H9 (cell line): ENCODE data around the gene TAP2. TPM values are rescaled to one million over a fixed set of nuclear protein-coding genes. Genes with fewer than 3 reads are reported as not detected.

ENCODE experiments used
- DNase-seq: peaks from one replicate; pipeline ENCODE4 v3.0.0-alpha.2; 2017
- H2AFZ ChIP-seq: one replicate; pipeline ENCODE4 v1.6.1; 2013; ENCODE audit warnings: mild to moderate bottlenecking, low read length, control low read depth, moderate library complexity
- H2AK5ac ChIP-seq: 2 replicates; pipeline ENCODE4 v1.6.1; 2013; ENCODE audit warnings: low read length, control low read depth, mixed read lengths; ENCODE audit not compliant: insufficient read length
- H2BK120ac ChIP-seq: one replicate; pipeline ENCODE4 v1.6.1; 2013; ENCODE audit warnings: low read depth, mild to moderate bottlenecking, low read length, control low read depth, inconsistent platforms; ENCODE audit not compliant: poor library complexity, severe bottlenecking
- H2BK12ac ChIP-seq: 2 replicates; pipeline ENCODE4 v1.6.1; 2013; ENCODE audit warnings: low read length, control low read depth, mixed read lengths, low read depth; ENCODE audit not compliant: insufficient read length
- H2BK15ac ChIP-seq: 2 replicates; pipeline ENCODE4 v1.6.1; 2013; ENCODE audit warnings: low read depth, low read length, control low read depth
- H2BK20ac ChIP-seq: one replicate; pipeline ENCODE4 v1.6.1; 2013; ENCODE audit warnings: low read depth, mild to moderate bottlenecking, low read length, control low read depth, inconsistent platforms; ENCODE audit not compliant: poor library complexity, severe bottlenecking
- H2BK5ac ChIP-seq: 2 replicates; pipeline ENCODE4 v1.6.1; 2013; ENCODE audit warnings: low read length, control low read depth, mixed read lengths; ENCODE audit not compliant: insufficient read length
- H3K14ac ChIP-seq: 2 replicates; pipeline ENCODE4 v1.6.1; 2013; ENCODE audit warnings: low read length, control low read depth; ENCODE audit not compliant: insufficient read depth
- H3K18ac ChIP-seq: 2 replicates; pipeline ENCODE4 v1.6.1; 2013; ENCODE audit warnings: low read depth, mild to moderate bottlenecking, mixed read lengths, low read length, control low read depth; ENCODE audit not compliant: insufficient read length
- H3K23ac ChIP-seq: 2 replicates; pipeline ENCODE4 v1.6.1; 2013; ENCODE audit warnings: low read length, control low read depth, mixed read lengths, low read depth; ENCODE audit not compliant: insufficient read length
- H3K23me2 ChIP-seq: 2 replicates; pipeline ENCODE4 v1.6.1; 2013; ENCODE audit warnings: low read depth, mild to moderate bottlenecking, mixed read lengths, low read length, control low read depth; ENCODE audit not compliant: insufficient read length, poor library complexity, severe bottlenecking
- H3K27ac ChIP-seq: 2 replicates; pipeline ENCODE4 v1.5.1; 2013; ENCODE audit warnings: low read length, control low read depth, mixed read lengths, low read depth; ENCODE audit not compliant: insufficient read length
- H3K27me3 ChIP-seq: 2 replicates; pipeline ENCODE4 v1.6.1; 2013; ENCODE audit warnings: low read length, control low read depth, inconsistent platforms; ENCODE audit not compliant: insufficient read depth
- H3K4ac ChIP-seq: 2 replicates; pipeline ENCODE4 v1.6.1; 2013; ENCODE audit warnings: low read depth, mild to moderate bottlenecking, control low read depth, inconsistent platforms, low read length, moderate library complexity
- H3K4me1 ChIP-seq: 2 replicates; pipeline ENCODE4 v1.6.1; 2013; ENCODE audit warnings: low read length, control low read depth, inconsistent platforms; ENCODE audit not compliant: insufficient read depth
- H3K4me2 ChIP-seq: 2 replicates; pipeline ENCODE4 v1.6.1; 2013; ENCODE audit warnings: low read length, control low read depth, mixed read lengths; ENCODE audit not compliant: insufficient read length, insufficient read depth
- H3K56ac ChIP-seq: 2 replicates; pipeline ENCODE4 v1.6.1; 2013; ENCODE audit warnings: low read depth, mild to moderate bottlenecking, mixed read lengths, low read length, control low read depth; ENCODE audit not compliant: insufficient read length
- H3K79me1 ChIP-seq: 2 replicates; pipeline ENCODE4 v1.6.1; 2013; ENCODE audit warnings: low read depth, mild to moderate bottlenecking, moderate library complexity, low read length, control low read depth, inconsistent platforms; ENCODE audit not compliant: insufficient read depth, poor library complexity, severe bottlenecking
- H3K79me2 ChIP-seq: 2 replicates; pipeline ENCODE4 v1.6.1; 2013; ENCODE audit warnings: low read length, control low read depth, inconsistent platforms; ENCODE audit not compliant: insufficient read depth
- H3K9ac ChIP-seq: 2 replicates; pipeline ENCODE4 v1.6.1; 2013; ENCODE audit warnings: low read length, control low read depth, mixed read lengths; ENCODE audit not compliant: insufficient read length; ENCODE audit errors: extremely low read depth
- H3K9me3 ChIP-seq: one replicate; pipeline ENCODE4 v1.6.1; 2013; ENCODE audit warnings: low read depth, low read length, inconsistent platforms; ENCODE audit not compliant: control insufficient read depth
- H3T11ph ChIP-seq: one replicate; pipeline ENCODE4 v1.6.1; 2013; ENCODE audit warnings: mild to moderate bottlenecking, low read length, control low read depth, inconsistent platforms
- H4K20me1 ChIP-seq: one replicate; pipeline ENCODE4 v1.6.1; 2013; ENCODE audit not compliant: control insufficient read depth, insufficient read length, insufficient read depth
- H4K5ac ChIP-seq: 2 replicates; pipeline ENCODE4 v1.6.1; 2013; ENCODE audit warnings: low read depth, mild to moderate bottlenecking, mixed read lengths, low read length, control low read depth; ENCODE audit not compliant: insufficient read length
- H4K8ac ChIP-seq: replicated peaks from 2 replicates; pipeline ENCODE4 v1.6.1; 2013; ENCODE audit warnings: low read length, control low read depth, mixed read lengths, low read depth; ENCODE audit not compliant: insufficient read length
- H4K91ac ChIP-seq: 2 replicates; pipeline ENCODE4 v1.6.1; 2013; ENCODE audit warnings: low read depth, mild to moderate bottlenecking, moderate library complexity, mixed read lengths, low read length, control low read depth; ENCODE audit not compliant: insufficient read length
- H3K27ac Mint-ChIP-seq, 3 experiments: 2 replicates in 2 of 3; 3 replicates in 1 of 3; pipeline ENCODE4 v1.8.0; 2020 to 2021; ENCODE audit warnings: mixed read lengths in 3 of 3, mild to moderate bottlenecking in 1 of 3, moderate library complexity in 1 of 3
- H3K27me3 Mint-ChIP-seq: 2 replicates; pipeline ENCODE4 v1.8.0; 2021; ENCODE audit warnings: low read depth, mild to moderate bottlenecking, moderate library complexity, mixed read lengths
- H3K36me3 Mint-ChIP-seq, 3 experiments: 2 replicates in 2 of 3; 3 replicates in 1 of 3; pipeline ENCODE4 v1.8.0; 2020 to 2021; ENCODE audit warnings: low read depth in 3 of 3, mixed read lengths in 3 of 3; ENCODE audit not compliant: insufficient read depth in 1 of 3
- H3K4me1 Mint-ChIP-seq, 2 experiments: 2 replicates each; pipeline ENCODE4 v1.8.0; 2020; ENCODE audit warnings: mixed read lengths in 2 of 2
- H3K4me3 Mint-ChIP-seq, 2 experiments: 2 replicates in 1 of 2; 3 replicates in 1 of 2; pipeline ENCODE4 v1.8.0; 2020 to 2021; ENCODE audit warnings: mild to moderate bottlenecking in 2 of 2, mixed read lengths in 2 of 2, moderate library complexity in 1 of 2
- H3K9me3 Mint-ChIP-seq, 2 experiments: 2 replicates in 1 of 2; 3 replicates in 1 of 2; pipeline ENCODE4 v1.8.0; 2020; ENCODE audit warnings: mild to moderate bottlenecking in 2 of 2, mixed read lengths in 2 of 2, moderate library complexity in 1 of 2
- WGBS: extraction: QIAGEN DNeasy Blood & Tissue Kit; methylation state at CpG from one replicate; pipeline ENCODE4 v1.1.7; 2013; ENCODE audit warnings: missing lambda C conversion rate, low lambda C conversion rate, mixed read lengths; ENCODE audit not compliant: insufficient read length; ENCODE audit errors: extremely low coverage; 5-methylcytosine and 5-hydroxymethylcytosine counted together
- total RNA-seq: library from RNA; stranded (reverse); gene quantifications from 2 replicates; pipeline ENCODE4 v1.2.1, GENCODE V29; 2021
- TF ChIP-seq, protein P1 (sequence below): fragments of 200-600 bp; sonication (generic); conservative IDR thresholded peaks from 3 replicates; pipeline ENCODE4 v1.8.0; 2021; ENCODE audit warnings: antibody characterized with exemption, mild to moderate bottlenecking

Gene TAP2
- total RNA-seq, 1 experiment from 2014 or later = 16.3 TPM

DNA sequence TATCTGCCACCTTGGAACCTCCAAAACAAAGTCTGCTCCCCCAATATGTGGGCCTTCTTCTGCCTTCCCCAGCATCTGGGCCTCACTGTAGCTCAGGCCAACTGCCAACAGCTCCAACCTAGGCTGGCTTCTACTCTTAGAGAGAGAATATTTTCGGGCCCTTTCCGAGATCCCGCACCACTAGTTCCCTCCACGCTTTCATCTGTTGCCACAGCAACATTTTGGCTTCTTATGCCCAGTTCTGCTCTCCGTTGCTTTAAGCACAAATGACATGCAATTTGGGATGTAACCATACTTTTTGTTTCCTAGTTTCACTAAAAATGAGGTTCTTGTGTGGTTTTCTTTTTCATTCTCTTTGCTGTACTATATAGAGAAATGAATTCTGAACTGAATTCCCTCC lies 49.1 kb upstream of the TAP2 start:
- H2BK120ac ChIP-seq = no peak overlapping the region
- no peaks in the 10 kb centered on the region for H3K79me1 ChIP-seq
- DNase-seq = no peak
- no peaks in the 10 kb centered on the region for H3K36me3 Mint-ChIP-seq
- H3K27ac ChIP-seq = no peak overlapping the region
- H3K23me2 ChIP-seq = no peaks in the 10 kb centered on the region
- H3K4ac ChIP-seq = no peak overlapping the region
- H2AK5ac ChIP-seq = no peak overlapping the region
- H3K4me1 Mint-ChIP-seq = peaks cover 0 to 2% of the 10 kb centered on the region in 2 experiments; a peak in 1 of 4 replicates
- H4K5ac ChIP-seq = no peak overlapping the region
- H3K18ac ChIP-seq = no peak overlapping the region
- no peak overlapping the region for H2BK12ac ChIP-seq
- H3K79me2 ChIP-seq = no peaks in the 10 kb centered on the region
- no peak overlapping the region for H3T11ph ChIP-seq
- no peak overlapping the region for H4K8ac ChIP-seq
- H3K27me3 ChIP-seq = no peaks in the 10 kb centered on the region
- H3K56ac ChIP-seq = no peak overlapping the region
- no peaks in the 10 kb centered on the region for H3K9me3 ChIP-seq
- H3K9me3 Mint-ChIP-seq = no peaks in the 10 kb centered on the region
- no peak overlapping the region for H2BK20ac ChIP-seq
- no peak overlapping the region for H4K91ac ChIP-seq
- H3K23ac ChIP-seq = no peak overlapping the region
- H3K27me3 Mint-ChIP-seq = peaks cover 7% of the 10 kb centered on the region; the same call in 1 of the 2 replicates
- H2AFZ ChIP-seq = no peak overlapping the region
- no peak overlapping the region for H3K9ac ChIP-seq
- no peaks in the 10 kb centered on the region for H3K4me1 ChIP-seq
- H3K14ac ChIP-seq = no peak overlapping the region
- no peak overlapping the region for H2BK5ac ChIP-seq
- no peak overlapping the region for H2BK15ac ChIP-seq
- no peak overlapping the region for H3K27ac Mint-ChIP-seq
- no peak overlapping the region for H3K4me3 Mint-ChIP-seq
- TF ChIP-seq, protein P1, sequence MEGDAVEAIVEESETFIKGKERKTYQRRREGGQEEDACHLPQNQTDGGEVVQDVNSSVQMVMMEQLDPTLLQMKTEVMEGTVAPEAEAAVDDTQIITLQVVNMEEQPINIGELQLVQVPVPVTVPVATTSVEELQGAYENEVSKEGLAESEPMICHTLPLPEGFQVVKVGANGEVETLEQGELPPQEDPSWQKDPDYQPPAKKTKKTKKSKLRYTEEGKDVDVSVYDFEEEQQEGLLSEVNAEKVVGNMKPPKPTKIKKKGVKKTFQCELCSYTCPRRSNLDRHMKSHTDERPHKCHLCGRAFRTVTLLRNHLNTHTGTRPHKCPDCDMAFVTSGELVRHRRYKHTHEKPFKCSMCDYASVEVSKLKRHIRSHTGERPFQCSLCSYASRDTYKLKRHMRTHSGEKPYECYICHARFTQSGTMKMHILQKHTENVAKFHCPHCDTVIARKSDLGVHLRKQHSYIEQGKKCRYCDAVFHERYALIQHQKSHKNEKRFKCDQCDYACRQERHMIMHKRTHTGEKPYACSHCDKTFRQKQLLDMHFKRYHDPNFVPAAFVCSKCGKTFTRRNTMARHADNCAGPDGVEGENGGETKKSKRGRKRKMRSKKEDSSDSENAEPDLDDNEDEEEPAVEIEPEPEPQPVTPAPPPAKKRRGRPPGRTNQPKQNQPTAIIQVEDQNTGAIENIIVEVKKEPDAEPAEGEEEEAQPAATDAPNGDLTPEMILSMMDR = no peak
- H4K20me1 ChIP-seq = no peaks in the 10 kb centered on the region
- WGBS = no CpG with 5 or more reads among the region's 5 CpGs
- no peak overlapping the region for H3K4me2 ChIP-seq
